Fibroblast of lung (primary cell): ENCODE results near the gene CAMK1G.

Experiments
- CTCF ChIP-seq, 2 donors: IDR thresholded peaks in 1 of 2; conservative IDR thresholded peaks in 1 of 2; 1 replicate in 1 of 2; 2 replicates in 1 of 2; pipeline ENCODE4 v1.5.1; 2011 to 2012; ENCODE audit warnings: low read length in 2 of 2, control low read depth in 1 of 2, inconsistent platforms in 1 of 2, low read depth in 1 of 2, mild to moderate bottlenecking in 1 of 2
- EZH2 ChIP-seq: IDR thresholded peaks from 2 replicates; pipeline ENCODE4 v1.5.1; 2012; ENCODE audit warnings: low read length, control low read depth, mild to moderate bottlenecking; ENCODE audit errors: missing control alignments

- TF ChIP-seq CTCF (conservative IDR thresholded peaks at IDR 0.05 in 1 of 2, IDR thresholded peaks at IDR 0.05 in 1 of 2; ENCODE audit: low read depth in 1 of 2, low read length in 2 of 2) (no peak), EZH2 (no peak)
Observed at GRCh38 chr1:209587789-209588188, 4.3 kb downstream of the CAMK1G start.
